Common myeloid progenitor, CD34-positive (primary cell): ENCODE data around the gene SELENOT.
A peak's percentile ranks its signal among the peaks of the same experiment; 100 is the strongest.

Experiments
- CTCF ChIA-PET: fragments of 350-600 bp; sonication (Branson Sonifier 250); formaldehyde crosslinking; loops from one replicate; lab custom pipeline; 2021; ENCODE audit warnings: antibody characterized with exemption; lab: Charles Lee
- POLR2A ChIA-PET: fragments of 350-600 bp; sonication (Branson Sonifier 250); formaldehyde crosslinking; loops from one replicate; lab custom pipeline; 2021; ENCODE audit warnings: antibody characterized with exemption; lab: Charles Lee
- DNase-seq, 3 donors: peaks; one replicate each; pipeline versions ENCODE4 v3.0.0 to v3.0.0-alpha.2; 2013
- H3K27ac ChIP-seq, 2 experiments: 1 replicate in 1 of 2; 2 replicates in 1 of 2; pipeline ENCODE4 v1.7.0; 2013; ENCODE audit warnings: inconsistent platforms in 2 of 2, low read length in 2 of 2, mild to moderate bottlenecking in 2 of 2, low read depth in 1 of 2, moderate library complexity in 1 of 2; ENCODE audit not compliant: severe bottlenecking in 2 of 2, insufficient read depth in 1 of 2, poor library complexity in 1 of 2
- H3K27me3 ChIP-seq, 5 experiments: replicated peaks in 2 of 5; 1 replicate in 3 of 5; 2 replicates in 2 of 5; pipeline versions ENCODE4 v1.6.1 to v1.7.0; 2013; ENCODE audit warnings: low read length in 4 of 5, mild to moderate bottlenecking in 2 of 5, moderate library complexity in 2 of 5, inconsistent platforms in 1 of 5; ENCODE audit not compliant: insufficient read depth in 5 of 5, control insufficient read depth in 4 of 5
- H3K36me3 ChIP-seq, 4 experiments: 1 replicate in 2 of 4; 2 replicates in 2 of 4; pipeline versions ENCODE4 v1.6.1 to v1.7.0; 2013; ENCODE audit warnings: low read length in 3 of 4, control low read depth in 1 of 4, mild to moderate bottlenecking in 1 of 4; ENCODE audit not compliant: control insufficient read depth in 4 of 4, insufficient read depth in 4 of 4
- H3K4me1 ChIP-seq, 4 experiments: 1 replicate in 3 of 4; 2 replicates in 1 of 4; pipeline versions ENCODE4 v1.6.1 to v1.7.1; 2013; ENCODE audit warnings: low read length in 3 of 4, mild to moderate bottlenecking in 3 of 4, control low read depth in 1 of 4, inconsistent platforms in 1 of 4, moderate library complexity in 1 of 4; ENCODE audit not compliant: control insufficient read depth in 4 of 4, insufficient read depth in 4 of 4; ENCODE audit errors: control extremely low read depth in 1 of 4
- H3K4me3 ChIP-seq, 7 experiments: 1 replicate in 4 of 7; 2 replicates in 3 of 7; pipeline versions ENCODE4 v1.5.1 to v1.7.0; 2013; ENCODE audit warnings: mild to moderate bottlenecking in 7 of 7, low read length in 6 of 7, moderate library complexity in 6 of 7, inconsistent platforms in 2 of 7, low read depth in 2 of 7, control low read depth in 1 of 7; ENCODE audit not compliant: insufficient read depth in 4 of 7, control insufficient read depth in 1 of 7; ENCODE audit errors: extremely low read depth in 1 of 7
- H3K9me3 ChIP-seq, 5 experiments: 1 replicate in 4 of 5; 2 replicates in 1 of 5; pipeline versions ENCODE4 v1.6.1 to v1.7.1; 2013; ENCODE audit warnings: low read length in 4 of 5, mild to moderate bottlenecking in 2 of 5, inconsistent platforms in 1 of 5, low read depth in 1 of 5, moderate library complexity in 1 of 5; ENCODE audit not compliant: control insufficient read depth in 4 of 5, insufficient read depth in 2 of 5; ENCODE audit errors: control extremely low read depth in 1 of 5
- WGBS: methylation state at CpG from one replicate; pipeline ENCODE4 v1.1.5; 2013; ENCODE audit not compliant: insufficient coverage; 5-methylcytosine and 5-hydroxymethylcytosine counted together

Gene SELENOT

DNA sequence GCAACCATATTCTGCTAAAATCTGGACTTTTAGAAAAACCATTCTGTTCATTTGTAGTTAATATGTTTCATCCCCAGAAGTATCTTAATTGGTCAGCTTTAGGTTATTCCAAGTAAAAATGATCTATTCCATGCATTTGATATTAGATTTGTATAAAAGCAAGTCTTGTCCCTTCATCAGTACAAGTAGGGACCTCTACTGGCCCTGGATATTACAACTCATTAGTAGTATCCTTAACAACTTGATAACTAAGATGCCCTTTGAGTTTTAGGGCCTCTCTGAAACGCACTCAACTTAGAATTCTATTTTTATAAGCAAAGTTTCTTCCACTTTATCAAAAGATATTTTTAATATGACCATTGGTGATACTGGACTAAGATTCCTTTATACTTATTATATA is 25.3 kb upstream of the SELENOT start:
- POLR2A ChIA-PET, result no interaction called here
- DNase-seq, result peak in 2 of 3 donors; percentile 28 to 30
- WGBS, result no CpG with 5 or more reads among the region's 1 CpG

GRCh38 chr3:150581174-150581573 is 21.9 kb upstream of the SELENOT start:
- no peaks in the 10 kb centered on the region for H3K27me3 ChIP-seq
- peaks cover 26 to 78% (median 44%) of the 10 kb centered on the region in 4 experiments for H3K36me3 ChIP-seq
- H3K4me3 ChIP-seq, result no peak overlapping the region
- H3K9me3 ChIP-seq, result no peaks in the 10 kb centered on the region
- H3K4me1 ChIP-seq, result peaks cover 0 to under 1% (median 0%) of the 10 kb centered on the region in 4 experiments
- H3K27ac ChIP-seq, result no peak overlapping the region
- DNase-seq, result no peak
- ChIA-PET CTCF (no interaction called here), POLR2A (no interaction called here)

More for the DNA sequence above, 25.3 kb upstream of the SELENOT start:
- no peaks in the 10 kb centered on the region for H3K27me3 ChIP-seq
- H3K4me1 ChIP-seq, result peaks cover 0 to 9% (median 4%) of the 10 kb centered on the region in 4 experiments
- H3K36me3 ChIP-seq, result peaks cover 17 to 68% (median 33%) of the 10 kb centered on the region in 4 experiments
- H3K9me3 ChIP-seq, result no peaks in the 10 kb centered on the region
- H3K4me3 ChIP-seq, result no peak overlapping the region
- H3K27ac ChIP-seq, result no peak overlapping the region
- CTCF ChIA-PET, result interaction anchor here (1.3 to 2.4 kb wide), 6 partner anchors 8 to 16 kb away, joined by 4 to 7 read pairs (median 4); no protein-coding TSS in a partner anchor

- no peaks in the 10 kb centered on the region for H3K9me3 ChIP-seq
- peaks cover 22 to 64% (median 33%) of the 10 kb centered on the region in 4 experiments for H3K36me3 ChIP-seq
- H3K4me1 ChIP-seq, result no peaks in the 10 kb centered on the region
- H3K27me3 ChIP-seq, result no peaks in the 10 kb centered on the region
- H3K27ac ChIP-seq, result no peak overlapping the region
- ChIA-PET CTCF (interaction anchor here (1.0 kb wide), 1 partner anchor 14 kb away, joined by 3 read pairs; no protein-coding TSS in a partner anchor), POLR2A (interaction anchor here (1.3 kb wide), 1 partner anchor 21 kb away, joined by 3 read pairs; the partner anchor contains the start of gene SELENOT)
- WGBS, result 100% methylated on average over 1 of the region's 2 CpGs
- H3K4me3 ChIP-seq, result no peak overlapping the region
- no peak for DNase-seq
Observed at GRCh38 chr3:150582620-150583019, 20.5 kb upstream of the SELENOT start.

GRCh38 chr3:150583028-150583427 is 20.1 kb upstream of the SELENOT start:
- ChIA-PET CTCF (interaction anchor here (1.0 kb wide), 1 partner anchor 15 kb away, joined by 3 read pairs; no protein-coding TSS in a partner anchor), POLR2A (interaction anchor here (1.3 kb wide), 1 partner anchor 20 kb away, joined by 3 read pairs; the partner anchor contains the start of gene SELENOT)
- no CpG with 5 or more reads among the region's 1 CpG for whole genome bisulfite sequencing
- Histone ChIP-seq H3K36me3 (peaks cover 22 to 63% (median 34%) of the 10 kb centered on the region in 4 experiments), H3K27me3 (no peaks in the 10 kb centered on the region), H3K4me3 (no peak overlapping the region), H3K27ac (no peak overlapping the region), H3K4me1 (no peaks in the 10 kb centered on the region), H3K9me3 (no peaks in the 10 kb centered on the region)
- DNase-seq, result no peak

GRCh38 chr3:150588027-150588830 is 14.9 kb upstream of the SELENOT start:
- Histone ChIP-seq H3K27me3 (no peaks in the 10 kb centered on the region), H3K27ac (no peak overlapping the region), H3K4me3 (no peak overlapping the region), H3K4me1 (no peaks in the 10 kb centered on the region), H3K36me3 (peaks cover 14 to 22% (median 16%) of the 10 kb centered on the region in 4 experiments), H3K9me3 (no peaks in the 10 kb centered on the region)
- 82% methylated on average over 7 of the region's 9 CpGs for WGBS
- ChIA-PET CTCF (interaction anchor here (0.8 to 1.9 kb wide), 8 partner anchors 10 to 133 kb away, joined by 3 to 5 read pairs (median 4); no protein-coding TSS in a partner anchor), POLR2A (no interaction called here)
- DNase-seq, result no peak

DNA sequence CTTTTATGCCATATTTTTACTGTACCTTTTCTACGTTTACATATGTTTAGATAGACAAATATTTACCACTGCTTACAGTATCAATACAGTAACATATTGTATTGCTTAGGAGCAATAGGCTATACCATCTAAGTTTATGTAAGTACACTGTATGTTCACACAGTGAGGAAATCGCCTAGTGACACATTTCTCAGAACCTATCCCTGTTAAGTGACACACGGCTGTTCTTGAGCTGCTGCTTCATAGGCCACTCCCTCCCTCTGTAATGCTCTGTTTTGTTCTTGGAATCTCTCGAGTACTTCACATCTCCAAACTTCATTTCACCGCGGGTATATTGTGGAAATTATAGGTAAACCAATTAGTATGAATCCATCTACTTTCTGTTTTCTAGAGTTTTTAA is 13.4 kb upstream of the SELENOT start:
- DNase-seq, result no peak
- ChIA-PET POLR2A (no interaction called here), CTCF (interaction anchor here (1.0 to 1.9 kb wide), 5 partner anchors 11 to 275 kb away, joined by 3 to 5 read pairs (median 4); no protein-coding TSS in a partner anchor)
- Histone ChIP-seq H3K9me3 (no peaks in the 10 kb centered on the region), H3K4me1 (no peaks in the 10 kb centered on the region), H3K36me3 (peaks cover 4 to 12% (median 12%) of the 10 kb centered on the region in 4 experiments), H3K27ac (no peak overlapping the region), H3K4me3 (no peak overlapping the region), H3K27me3 (no peaks in the 10 kb centered on the region)
- no CpG with 5 or more reads among the region's 6 CpGs for WGBS

- Histone ChIP-seq H3K9me3 (no peaks in the 10 kb centered on the region), H3K27me3 (no peaks in the 10 kb centered on the region), H3K27ac (no peak overlapping the region), H3K4me3 (no peak overlapping the region), H3K4me1 (no peaks in the 10 kb centered on the region), H3K36me3 (peaks cover 0 to 2% (median 0%) of the 10 kb centered on the region in 4 experiments)
- POLR2A ChIA-PET, result no interaction called here
- DNase-seq, result no peak
- CTCF ChIA-PET, result interaction anchor here (1.1 to 2.4 kb wide), 5 partner anchors 9 to 66 kb away, joined by 3 to 6 read pairs (median 4); partner anchors contain the start of gene SELENOT
- no CpG with 5 or more reads among the region's 4 CpGs for WGBS
Observed at GRCh38 chr3:150594150-150594549, 9.0 kb upstream of the SELENOT start.
